Ovary (tissue), 9 donors: ENCODE measurements around the gene CACNA2D3. TPM values are rescaled to one million over a fixed set of nuclear protein-coding genes. Genes with fewer than 3 reads are reported as not detected.

Experiments
- DNase-seq, 5 donors: peaks; one replicate each; pipeline ENCODE4 v3.0.0-alpha.2; 2019 to 2020
- H3K27ac ChIP-seq, 2 donors: fragments of 200-600 bp; one replicate each; pipeline versions ENCODE4 v1.5.1 to v1.8.0; 2019 to 2022
- H3K27me3 ChIP-seq: fragments of 200-600 bp; one replicate; pipeline ENCODE4 v1.8.0; 2022
- H3K36me3 ChIP-seq: fragments of 200-600 bp; sonication (generic); one replicate; pipeline ENCODE4 v1.5.1; 2019
- H3K4me1 ChIP-seq: one replicate; pipeline ENCODE4 v1.8.1; 2013; ENCODE audit warnings: mild to moderate bottlenecking, moderate library complexity; ENCODE audit not compliant: insufficient read depth
- H3K4me3 ChIP-seq: fragments of 200-600 bp; sonication (generic); one replicate; pipeline ENCODE4 v1.5.1; 2017
- H3K9me3 ChIP-seq, 2 donors: fragments of 200-600 bp in 1 of 2; sonication (generic) in 1 of 2; one replicate each; pipeline versions ENCODE4 v1.5.1 to v1.8.1; 2013 to 2019; ENCODE audit warnings: mild to moderate bottlenecking in 1 of 2, moderate library complexity in 1 of 2
- EP300 ChIP-seq: sonication (generic); formaldehyde crosslinking; IDR thresholded peaks from one replicate; pipeline ENCODE4 v1.6.1; 2017; ENCODE audit warnings: antibody characterized with exemption
- POLR2A ChIP-seq: fragments of 450-650 bp; IDR thresholded peaks from one replicate; pipeline ENCODE4 v1.6.1; 2017; ENCODE audit warnings: antibody characterized with exemption, mild to moderate bottlenecking, moderate library complexity
- WGBS, 3 donors: extraction: QIAGEN DNeasy Blood & Tissue Kit in 1 of 3; methylation state at CpG; one replicate each; pipeline versions ENCODE4 v1.1.5 to v1.1.7; 2013 to 2017; 5-methylcytosine and 5-hydroxymethylcytosine counted together
- intact Hi-C, 4 donors: fragments of 100-400 bp; cut with DNase I; formaldehyde crosslinking; loops; one replicate each; pipeline versions ENCODE4 v1.11.0 to v1.15.1; 2022 to 2023
- polyA plus RNA-seq, 2 donors: library from polyadenylated mRNA; stranded (reverse); fragments of 200-250 nt in 1 of 2; fragments of 350-450 nt in 1 of 2; fragmentation: Illumina TruSeq in 1 of 2; extraction: RNeasy Lipid Tissue Mini Kit (QIAGEN cat#74804) in 1 of 2; gene quantifications; one replicate each; pipeline ENCODE4 v1.2.3, GENCODE V29; 2013 to 2014
- total RNA-seq, 7 donors: library from RNA; depleted of rRNA in 2 of 7; stranded (reverse); fragments of >200 nt in 2 of 7; fragmentation: NEBNext Ultra II Directional in 3 of 7; extraction: Animal tissue kit (Norgen Biotek cat#: 25700) in 3 of 7; gene quantifications; one replicate each; pipeline versions ENCODE4 v1.1.0 to v1.2.4, GENCODE V29; 2016 to 2023
- TF ChIP-seq, protein P1 (sequence below), 3 donors: fragments of 450-650 bp in 2 of 3; fragments of 200-600 bp in 1 of 3; IDR thresholded peaks; one replicate each; pipeline versions ENCODE4 v1.5.1 to v1.8.0; 2016 to 2022; ENCODE audit warnings: antibody characterized with exemption in 3 of 3, mild to moderate bottlenecking in 1 of 3
- donor health status: DM: no; HTN: no; CAD: no; lungs with moderate emphysema.
- donor health status: DM: no; HTN: no; CAD: no.
- donor health status: Bipolar disorder and iron deficiency.
- donor health status: DM: yes; HTN: yes; CAD: no.
- donor health status: DM: no; HTN: no; CAD: no.
- donor health status: DM: yes; HTN: yes; CAD: no.

Gene CACNA2D3
- total and polyA plus RNA-seq, 9 donors, result 2.0 to 10.1 (median 4.7) TPM

DNA sequence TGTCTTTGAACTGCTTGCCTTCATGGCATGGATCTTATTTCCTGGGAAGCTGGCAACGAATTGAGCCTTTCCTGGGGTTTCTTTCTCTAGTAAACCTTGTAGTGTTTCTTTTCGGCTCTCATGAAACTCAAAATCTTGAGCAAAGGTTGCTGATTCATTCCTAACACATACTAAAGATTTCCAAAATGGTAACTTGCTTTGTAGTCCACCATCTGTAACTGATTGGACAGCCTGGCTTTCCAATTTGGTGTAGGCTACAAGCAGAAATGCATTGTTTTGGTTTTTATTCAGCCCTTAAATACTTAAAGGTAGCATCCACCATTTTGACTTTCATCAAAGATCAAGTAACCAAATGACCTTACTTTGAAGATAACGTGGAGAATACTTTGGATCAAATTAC lies 767.4 kb downstream of the CACNA2D3 start:
- peaks cover 4% of the 10 kb centered on the region for H3K4me1 ChIP-seq
- no peak overlapping the region for H3K27ac ChIP-seq
- TF ChIP-seq, protein P1, sequence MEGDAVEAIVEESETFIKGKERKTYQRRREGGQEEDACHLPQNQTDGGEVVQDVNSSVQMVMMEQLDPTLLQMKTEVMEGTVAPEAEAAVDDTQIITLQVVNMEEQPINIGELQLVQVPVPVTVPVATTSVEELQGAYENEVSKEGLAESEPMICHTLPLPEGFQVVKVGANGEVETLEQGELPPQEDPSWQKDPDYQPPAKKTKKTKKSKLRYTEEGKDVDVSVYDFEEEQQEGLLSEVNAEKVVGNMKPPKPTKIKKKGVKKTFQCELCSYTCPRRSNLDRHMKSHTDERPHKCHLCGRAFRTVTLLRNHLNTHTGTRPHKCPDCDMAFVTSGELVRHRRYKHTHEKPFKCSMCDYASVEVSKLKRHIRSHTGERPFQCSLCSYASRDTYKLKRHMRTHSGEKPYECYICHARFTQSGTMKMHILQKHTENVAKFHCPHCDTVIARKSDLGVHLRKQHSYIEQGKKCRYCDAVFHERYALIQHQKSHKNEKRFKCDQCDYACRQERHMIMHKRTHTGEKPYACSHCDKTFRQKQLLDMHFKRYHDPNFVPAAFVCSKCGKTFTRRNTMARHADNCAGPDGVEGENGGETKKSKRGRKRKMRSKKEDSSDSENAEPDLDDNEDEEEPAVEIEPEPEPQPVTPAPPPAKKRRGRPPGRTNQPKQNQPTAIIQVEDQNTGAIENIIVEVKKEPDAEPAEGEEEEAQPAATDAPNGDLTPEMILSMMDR (IDR thresholded peaks at IDR 0.05), result no peak
- TF ChIP-seq POLR2A, result no peak
- no peak for TF ChIP-seq EP300
- no peaks in the 10 kb centered on the region for H3K36me3 ChIP-seq
- intact Hi-C loops, result no loop called here
- WGBS, 3 donors, result 90 to 93% (median 93%) methylated on average over 3 of the region's 3 CpGs
- H3K4me3 ChIP-seq, result no peak overlapping the region
- H3K9me3 ChIP-seq, result no peaks in the 10 kb centered on the region
- no peaks in the 10 kb centered on the region for H3K27me3 ChIP-seq
- no peak for DNase-seq

DNA sequence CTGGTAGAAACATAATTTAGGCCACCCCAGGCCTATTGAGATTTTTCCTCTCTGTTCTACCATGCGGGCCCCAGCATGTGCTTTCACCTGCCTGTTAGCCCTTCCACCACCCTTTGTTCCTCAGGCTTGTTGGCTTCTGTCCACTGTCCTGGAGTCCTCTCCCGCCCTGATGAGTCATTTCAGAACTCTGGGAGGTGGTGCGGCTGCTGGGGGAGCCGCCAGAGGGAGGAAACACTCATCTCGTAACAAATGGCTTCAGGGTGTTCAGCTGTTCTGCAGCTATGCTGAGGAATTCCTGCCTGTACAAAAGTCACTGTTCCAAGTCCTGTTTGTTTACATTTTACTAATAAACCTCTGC lies 769.2 kb downstream of the CACNA2D3 start:
- WGBS, 3 donors, result 4 to 9% (median 7%) methylated on average over 5 of the region's 5 CpGs
- DNase-seq, result peak; percentile 84 to 92 (median 85)
- TF ChIP-seq EP300 (no peak), POLR2A (no peak)
- TF ChIP-seq, protein P1 (IDR thresholded peaks at IDR 0.05), result peak; percentile 23 to 62 (median 62)
- H3K4me3 ChIP-seq, result no peak overlapping the region
- H3K9me3 ChIP-seq, result no peaks in the 10 kb centered on the region
- H3K36me3 ChIP-seq, result no peaks in the 10 kb centered on the region
- no peaks in the 10 kb centered on the region for H3K27me3 ChIP-seq
- intact Hi-C loops, result no loop called here
- peak overlapping the region; percentile 55 to 80 for H3K27ac ChIP-seq
- peaks cover 4% of the 10 kb centered on the region for H3K4me1 ChIP-seq

DNA sequence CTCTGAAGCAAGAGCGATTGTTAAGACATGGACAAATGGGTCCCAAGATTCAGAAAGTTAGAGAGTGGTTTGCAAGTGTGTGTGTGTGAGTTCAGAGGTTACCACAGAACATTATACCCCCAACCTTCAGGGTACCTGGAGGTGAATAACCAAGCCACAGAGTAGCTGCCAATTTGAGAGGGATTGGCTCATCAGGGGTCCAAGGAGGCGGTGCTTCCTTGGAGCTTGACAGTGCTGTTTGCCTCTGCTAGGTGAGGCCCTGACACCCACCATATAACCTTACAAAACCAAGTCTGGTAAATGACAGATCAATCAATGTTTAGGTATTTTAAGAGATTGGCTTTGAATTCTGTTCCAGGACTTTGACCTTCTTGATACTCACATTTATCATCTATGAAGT lies 769.8 kb downstream of the CACNA2D3 start:
- TF ChIP-seq EP300, result no peak
- no peak for TF ChIP-seq POLR2A
- TF ChIP-seq, protein P1 (IDR thresholded peaks at IDR 0.05), result no peak
- Histone ChIP-seq H3K27me3 (no peaks in the 10 kb centered on the region), H3K4me3 (no peak overlapping the region), H3K9me3 (no peaks in the 10 kb centered on the region), H3K36me3 (no peaks in the 10 kb centered on the region), H3K4me1 (peaks cover 4% of the 10 kb centered on the region), H3K27ac (peak overlapping the region; percentile 13 to 80)
- intact Hi-C loops, result no loop called here
- 49 to 100% (median 97%) methylated on average over 2 of the region's 2 CpGs for WGBS, 3 donors
- DNase-seq, result no peak

DNA sequence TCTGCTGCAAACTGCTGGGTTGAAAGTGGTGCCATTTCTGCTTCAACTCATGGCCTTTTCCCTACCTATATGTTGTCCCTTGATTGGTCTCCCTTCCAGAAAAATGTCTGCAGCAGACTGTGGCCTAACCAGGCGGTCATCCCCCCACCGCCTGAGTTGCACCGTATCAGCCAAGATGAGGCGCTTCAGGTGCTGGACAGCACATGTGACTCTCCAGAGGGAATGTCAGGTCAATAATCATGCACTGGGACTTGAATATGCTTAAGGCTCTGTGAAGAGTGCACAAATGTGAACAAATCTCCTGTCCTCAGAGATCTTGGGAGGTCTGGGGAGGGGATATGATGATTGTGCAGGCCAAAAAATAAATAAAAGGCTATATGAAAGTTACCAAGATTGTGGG lies 773.3 kb downstream of the CACNA2D3 start:
- no peak for TF ChIP-seq EP300
- no peak for TF ChIP-seq POLR2A
- TF ChIP-seq, protein P1 (IDR thresholded peaks at IDR 0.05), result no peak
- Histone ChIP-seq H3K36me3 (no peaks in the 10 kb centered on the region), H3K4me3 (no peak overlapping the region), H3K4me1 (peaks cover 4% of the 10 kb centered on the region), H3K27me3 (no peaks in the 10 kb centered on the region), H3K9me3 (no peaks in the 10 kb centered on the region), H3K27ac (no peak overlapping the region)
- 94 to 97% (median 97%) methylated on average over 4 of the region's 4 CpGs for WGBS, 3 donors
- no peak for DNase-seq
- intact Hi-C loops, result no loop called here
